Thyroid gland (tissue), 4 donors: ENCODE data around the gene PFDN1. TPM values are rescaled to one million over a fixed set of nuclear protein-coding genes. Genes with fewer than 3 reads are reported as not detected.

Source experiments
- DNase-seq, 2 donors: peaks; one replicate each; pipeline ENCODE4 v3.0.0-alpha.2; 2019
- H3K27ac ChIP-seq, 3 donors: fragments of 200-600 bp; sonication (generic); 1 replicate in 2 of 3; 2 replicates in 1 of 3; pipeline ENCODE4 v1.5.1; 2016 to 2019; ENCODE audit warnings: mild to moderate bottlenecking in 1 of 3, moderate library complexity in 1 of 3
- H3K27me3 ChIP-seq: fragments of 200-600 bp; sonication (generic); one replicate; pipeline ENCODE4 v1.5.1; 2019
- H3K36me3 ChIP-seq, 2 donors: fragments of 200-600 bp; sonication (generic); one replicate each; pipeline ENCODE4 v1.5.1; 2016 to 2019
- H3K4me1 ChIP-seq, 2 donors: fragments of 200-600 bp; sonication (generic); one replicate each; pipeline ENCODE4 v1.5.1; 2017 to 2019
- H3K4me3 ChIP-seq, 3 donors: fragments of 200-600 bp; sonication (generic); replicated peaks in 1 of 3; 1 replicate in 2 of 3; 2 replicates in 1 of 3; pipeline ENCODE4 v1.5.1; 2016; ENCODE audit warnings: mild to moderate bottlenecking in 1 of 3
- H3K9me3 ChIP-seq: fragments of 200-600 bp; sonication (generic); one replicate; pipeline ENCODE4 v1.5.1; 2017
- CTCF ChIP-seq, 6 experiments: fragments of 200-600 bp in 3 of 6; fragments of 450-650 bp in 3 of 6; sonication (generic) in 3 of 6; IDR thresholded peaks; one replicate each; pipeline ENCODE4 v1.5.1; 2016 to 2019; ENCODE audit warnings: antibody characterized with exemption in 6 of 6, mild to moderate bottlenecking in 2 of 6, inconsistent platforms in 1 of 6, moderate library complexity in 1 of 6
- POLR2A ChIP-seq, 2 donors: fragments of 450-650 bp; IDR thresholded peaks; one replicate each; pipeline ENCODE4 v1.6.1; 2017; ENCODE audit warnings: antibody characterized with exemption in 2 of 2, mild to moderate bottlenecking in 2 of 2, moderate library complexity in 1 of 2
- WGBS, 2 donors: methylation state at CpG; one replicate each; pipeline ENCODE4 v1.1.5; 2017; 5-methylcytosine and 5-hydroxymethylcytosine counted together
- intact Hi-C: fragments of 100-400 bp; cut with DNase I; formaldehyde crosslinking; loops from one replicate; pipeline ENCODE4 v1.15.1; 2023
- total RNA-seq, 4 donors: library from RNA; depleted of rRNA; stranded (reverse); fragments of >200 nt; gene quantifications; one replicate each; pipeline ENCODE4 v1.2.3, GENCODE V29; 2016

The PFDN1 gene
- total RNA-seq, 4 donors from 2014 or later, result 58.2 to 106 (median 87.8) TPM

GRCh38 chr5:140265845-140266244, 37.1 kb downstream of the PFDN1 start:
- Histone ChIP-seq H3K4me1 (peaks cover 14 to 19% of the 10 kb centered on the region in 2 donors), H3K4me3 (no peak overlapping the region), H3K36me3 (no peaks in the 10 kb centered on the region), H3K27me3 (no peaks in the 10 kb centered on the region), H3K9me3 (no peaks in the 10 kb centered on the region), H3K27ac (no peak overlapping the region)
- TF ChIP-seq POLR2A (IDR thresholded peaks at IDR 0.05), result no peak
- intact Hi-C loops, result no loop called here
- 100% methylated on average over 1 of the region's 1 CpG for WGBS, 2 donors
- DNase-seq, result no peak

GRCh38 chr5:140262839-140263238, 40.1 kb downstream of the PFDN1 start:
- H3K4me1 ChIP-seq, result peaks cover 20 to 25% of the 10 kb centered on the region in 2 donors
- WGBS, 2 donors, result 94 to 98% methylated on average over 3 of the region's 3 CpGs
- intact Hi-C loops, result no loop called here
- H3K4me3 ChIP-seq, result no peak overlapping the region
- TF ChIP-seq CTCF (IDR thresholded peaks at IDR 0.05) (no peak), POLR2A (IDR thresholded peaks at IDR 0.05) (no peak)
- no peak overlapping the region for H3K27ac ChIP-seq
- H3K36me3 ChIP-seq, result no peaks in the 10 kb centered on the region
- no peak for DNase-seq
- H3K27me3 ChIP-seq, result no peaks in the 10 kb centered on the region
- H3K9me3 ChIP-seq, result no peaks in the 10 kb centered on the region

- peak overlapping the region; percentile 52 to 71 (median 61) for H3K27ac ChIP-seq
- no peak overlapping the region for H3K4me3 ChIP-seq
- H3K9me3 ChIP-seq, result no peaks in the 10 kb centered on the region
- 78 to 85% methylated on average over 3 of the region's 3 CpGs for WGBS, 2 donors
- TF ChIP-seq POLR2A (IDR thresholded peaks at IDR 0.05) (no peak), CTCF (IDR thresholded peaks at IDR 0.05) (no peak)
- H3K27me3 ChIP-seq, result no peaks in the 10 kb centered on the region
- H3K4me1 ChIP-seq, result peaks cover 20 to 24% of the 10 kb centered on the region in 2 donors
- H3K36me3 ChIP-seq, result no peaks in the 10 kb centered on the region
- DNase-seq, result no peak
- intact Hi-C loops, result no loop called here
Observed at GRCh38 chr5:140262221-140262620, 40.7 kb downstream of the PFDN1 start.

- TF ChIP-seq POLR2A (IDR thresholded peaks at IDR 0.05) (no peak), CTCF (IDR thresholded peaks at IDR 0.05) (peak in 2 of 6 experiments; percentile 27 to 32)
- 27 to 31% methylated on average over 8 of the region's 8 CpGs for WGBS, 2 donors
- H3K4me1 ChIP-seq, result peaks cover 20 to 21% of the 10 kb centered on the region in 2 donors
- no peaks in the 10 kb centered on the region for H3K36me3 ChIP-seq
- no peaks in the 10 kb centered on the region for H3K9me3 ChIP-seq
- H3K27ac ChIP-seq, result peak overlapping the region; percentile 52 to 71 (median 61)
- intact Hi-C loops, result no loop called here
- no peaks in the 10 kb centered on the region for H3K27me3 ChIP-seq
- H3K4me3 ChIP-seq, result no peak overlapping the region
- DNase-seq, result peak; percentile 82 to 86
Observed at GRCh38 chr5:140261403-140262171, 41.3 kb downstream of the PFDN1 start.

GRCh38 chr5:140260089-140260656, 42.7 kb downstream of the PFDN1 start:
- WGBS, 2 donors, result 97% methylated on average over 2 of the region's 2 CpGs
- no peak for TF ChIP-seq POLR2A (IDR thresholded peaks at IDR 0.05)

GRCh38 chr5:140259500-140259899, 43.4 kb downstream of the PFDN1 start:
- 92 to 96% methylated on average over 2 of the region's 2 CpGs for WGBS, 2 donors
- Histone ChIP-seq H3K27ac (no peak overlapping the region), H3K4me1 (peaks cover 30 to 40% of the 10 kb centered on the region in 2 donors), H3K9me3 (no peaks in the 10 kb centered on the region), H3K4me3 (no peak overlapping the region), H3K27me3 (no peaks in the 10 kb centered on the region), H3K36me3 (no peaks in the 10 kb centered on the region)
- intact Hi-C loops, result no loop called here
- DNase-seq, result no peak
- no peak for TF ChIP-seq POLR2A (IDR thresholded peaks at IDR 0.05)
- no peak for TF ChIP-seq CTCF (IDR thresholded peaks at IDR 0.05)

More at GRCh38 chr5:140260089-140260656, 42.7 kb downstream of the PFDN1 start:
- DNase-seq, result no peak
- Histone ChIP-seq H3K27me3 (no peaks in the 10 kb centered on the region), H3K4me1 (peaks cover 27 to 33% of the 10 kb centered on the region in 2 donors), H3K36me3 (no peaks in the 10 kb centered on the region), H3K27ac (peak overlapping the region in 1 of 3 donors; percentile 61), H3K9me3 (no peaks in the 10 kb centered on the region), H3K4me3 (no peak overlapping the region)
- intact Hi-C loops, result no loop called here
